ENCODE results near the gene FBXW8. TPM values are rescaled to one million over a fixed set of nuclear protein-coding genes. Genes with fewer than 3 reads are reported as not detected.

Gene FBXW8
- total RNA-seq, 1 donor from 2014 or later = 5.8 TPM

DNA sequence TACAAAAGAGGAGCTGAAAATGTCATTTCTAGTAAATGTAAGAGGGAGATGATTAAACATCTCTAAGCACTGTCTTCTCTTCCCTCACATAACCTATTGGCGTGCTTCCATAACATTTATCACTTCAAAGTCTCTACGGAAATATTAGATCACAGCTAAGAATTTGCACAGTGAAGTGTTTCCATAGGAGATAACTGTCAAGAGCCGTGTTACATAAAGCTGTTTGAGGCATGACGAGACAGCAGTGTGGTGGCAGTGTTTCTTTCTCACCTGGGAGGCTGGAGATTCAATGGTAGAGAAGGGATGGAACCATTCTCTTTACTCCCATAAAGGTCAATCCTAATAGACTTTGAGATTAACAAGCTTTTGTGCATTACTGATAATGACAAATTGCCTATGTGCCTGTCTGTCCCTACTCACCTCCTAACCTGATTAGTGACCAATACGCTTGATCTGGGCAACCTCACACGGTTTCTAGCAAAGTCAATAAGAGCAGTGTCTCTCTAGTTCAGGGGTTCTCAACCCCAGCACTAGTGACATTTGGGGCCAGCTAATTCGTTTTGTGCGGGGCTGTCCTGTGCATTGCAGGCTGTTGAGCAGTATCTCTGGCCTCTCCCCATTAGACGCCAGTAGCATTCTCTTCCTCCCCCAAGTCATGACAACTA is 35.3 kb downstream of the FBXW8 start:
- TF ChIP-seq, protein P1, sequence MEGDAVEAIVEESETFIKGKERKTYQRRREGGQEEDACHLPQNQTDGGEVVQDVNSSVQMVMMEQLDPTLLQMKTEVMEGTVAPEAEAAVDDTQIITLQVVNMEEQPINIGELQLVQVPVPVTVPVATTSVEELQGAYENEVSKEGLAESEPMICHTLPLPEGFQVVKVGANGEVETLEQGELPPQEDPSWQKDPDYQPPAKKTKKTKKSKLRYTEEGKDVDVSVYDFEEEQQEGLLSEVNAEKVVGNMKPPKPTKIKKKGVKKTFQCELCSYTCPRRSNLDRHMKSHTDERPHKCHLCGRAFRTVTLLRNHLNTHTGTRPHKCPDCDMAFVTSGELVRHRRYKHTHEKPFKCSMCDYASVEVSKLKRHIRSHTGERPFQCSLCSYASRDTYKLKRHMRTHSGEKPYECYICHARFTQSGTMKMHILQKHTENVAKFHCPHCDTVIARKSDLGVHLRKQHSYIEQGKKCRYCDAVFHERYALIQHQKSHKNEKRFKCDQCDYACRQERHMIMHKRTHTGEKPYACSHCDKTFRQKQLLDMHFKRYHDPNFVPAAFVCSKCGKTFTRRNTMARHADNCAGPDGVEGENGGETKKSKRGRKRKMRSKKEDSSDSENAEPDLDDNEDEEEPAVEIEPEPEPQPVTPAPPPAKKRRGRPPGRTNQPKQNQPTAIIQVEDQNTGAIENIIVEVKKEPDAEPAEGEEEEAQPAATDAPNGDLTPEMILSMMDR (IDR thresholded peaks at IDR 0.05; ENCODE audit: insufficient read depth, low read length, severe bottlenecking) = no peak
- peaks cover 11% of the 10 kb centered on the region for H3K36me3 ChIP-seq (ENCODE audit: control insufficient read depth, insufficient read depth, low read length)
- DNase-seq (ENCODE audit: low read depth) = no peak
- no peak for FAIRE-seq
- no peaks in the 10 kb centered on the region for H3K27me3 ChIP-seq (ENCODE audit: control insufficient read depth, insufficient read depth, low read length)
- H3K4me3 ChIP-seq (ENCODE audit: low read depth, low read length) = no peak overlapping the region

DNA sequence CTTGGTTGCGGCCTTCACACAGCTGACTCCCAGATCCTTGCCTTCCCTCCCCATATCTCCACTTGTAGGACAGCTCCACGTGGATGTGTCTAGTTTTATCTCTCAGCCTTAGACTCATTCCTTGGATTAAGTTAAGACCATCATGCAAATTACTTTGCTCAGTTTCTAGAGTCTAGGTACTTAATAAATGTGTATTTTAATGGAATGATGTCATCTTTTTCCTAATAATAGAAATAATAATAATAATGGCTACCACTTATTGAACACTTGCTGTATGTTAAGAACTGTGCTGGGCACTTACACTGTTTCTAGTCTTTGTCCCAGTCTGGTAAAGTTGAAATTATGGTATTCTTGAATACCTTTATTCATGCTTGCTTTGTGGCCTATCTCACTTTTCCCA is 37.5 kb downstream of the FBXW8 start:
- Histone ChIP-seq H3K27me3 (ENCODE audit: control insufficient read depth, insufficient read depth, low read length) (no peaks in the 10 kb centered on the region), H3K36me3 (ENCODE audit: control insufficient read depth, insufficient read depth, low read length) (peaks cover 11% of the 10 kb centered on the region), H3K4me3 (ENCODE audit: low read depth, low read length) (no peak overlapping the region)
- TF ChIP-seq, protein P1 (IDR thresholded peaks at IDR 0.05; ENCODE audit: insufficient read depth, low read length, severe bottlenecking) = no peak
- DNase-seq (ENCODE audit: low read depth) (no peak), FAIRE-seq (no peak)

DNA sequence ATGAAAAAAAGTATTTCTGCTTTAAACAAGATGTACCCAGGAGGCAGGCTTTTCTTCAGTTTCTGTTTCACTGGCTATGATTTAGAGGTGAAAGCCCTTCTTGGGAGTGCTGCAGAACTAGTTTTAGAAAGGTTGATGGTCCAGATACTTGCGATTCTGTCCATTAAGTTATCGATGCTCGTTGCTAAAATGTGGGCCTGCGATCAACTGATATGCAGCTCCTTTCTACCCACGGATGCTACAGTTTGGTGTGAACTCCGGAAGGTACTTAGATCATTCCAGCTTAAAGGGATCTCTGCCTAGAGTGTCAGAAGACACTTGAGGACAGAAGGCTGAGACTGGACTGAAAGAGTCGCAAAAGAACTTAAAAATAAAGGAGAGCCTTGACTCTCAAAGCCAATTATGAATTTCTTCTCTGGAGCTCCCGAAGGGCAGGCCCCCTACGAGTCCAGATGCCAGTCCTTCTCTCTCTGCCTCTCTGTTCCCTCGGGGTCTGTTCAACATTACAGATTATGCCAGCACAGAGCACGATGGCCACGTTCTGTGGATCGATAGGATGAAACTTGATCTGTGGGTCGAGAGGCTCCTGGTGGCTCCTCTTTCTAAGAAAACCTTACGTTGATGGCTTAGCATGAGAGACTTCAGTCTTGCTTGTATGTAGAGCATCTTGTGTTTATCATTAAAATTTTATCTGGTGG is 40.0 kb downstream of the FBXW8 start:
- no peak for FAIRE-seq
- Histone ChIP-seq H3K36me3 (ENCODE audit: control insufficient read depth, insufficient read depth, low read length) (peaks cover 7% of the 10 kb centered on the region), H3K27me3 (ENCODE audit: control insufficient read depth, insufficient read depth, low read length) (no peaks in the 10 kb centered on the region), H3K4me3 (ENCODE audit: low read depth, low read length) (no peak overlapping the region)
- no peak for DNase-seq (ENCODE audit: low read depth)
- TF ChIP-seq, protein P1 (IDR thresholded peaks at IDR 0.05; ENCODE audit: insufficient read depth, low read length, severe bottlenecking) = no peak

DNA sequence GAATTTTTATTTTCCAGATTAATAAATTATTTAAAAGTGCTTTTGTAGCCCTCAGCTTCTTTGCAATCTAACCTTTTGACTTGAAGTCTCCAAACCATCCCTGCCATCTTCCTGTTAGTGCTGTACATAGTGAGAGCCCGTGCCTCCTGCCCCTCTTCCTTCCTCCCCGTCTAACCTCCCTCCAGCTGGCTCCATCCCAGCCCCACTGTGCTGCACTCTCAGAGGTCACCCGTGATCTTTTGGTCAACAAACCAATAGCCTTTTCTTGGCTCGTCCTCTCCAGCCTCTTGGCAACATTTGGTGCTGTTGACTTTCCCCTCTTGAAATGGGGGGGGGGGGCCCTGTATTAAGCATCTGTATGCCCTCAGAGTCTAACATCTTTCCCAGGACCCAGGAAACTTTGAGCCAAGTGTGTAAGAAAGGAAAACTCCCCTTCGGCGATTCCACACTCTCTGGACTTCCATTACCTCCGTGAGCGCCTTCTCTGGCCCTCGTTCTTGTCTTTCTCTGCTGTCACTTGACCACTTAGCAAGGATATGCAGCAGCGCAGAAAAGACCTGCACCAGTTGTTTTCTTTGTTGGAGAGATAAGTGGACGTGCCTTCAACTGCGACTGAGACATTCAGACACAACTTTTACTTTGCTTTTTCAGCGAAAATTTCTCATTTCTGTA is 44.1 kb downstream of the FBXW8 start:
- DNase-seq (ENCODE audit: low read depth) (no peak), FAIRE-seq (no peak)
- no peak overlapping the region for H3K4me3 ChIP-seq (ENCODE audit: low read depth, low read length)
- H3K36me3 ChIP-seq (ENCODE audit: control insufficient read depth, insufficient read depth, low read length) = no peaks in the 10 kb centered on the region
- H3K27me3 ChIP-seq (ENCODE audit: control insufficient read depth, insufficient read depth, low read length) = no peaks in the 10 kb centered on the region
- TF ChIP-seq, protein P1 (IDR thresholded peaks at IDR 0.05; ENCODE audit: insufficient read depth, low read length, severe bottlenecking) = no peak

DNA sequence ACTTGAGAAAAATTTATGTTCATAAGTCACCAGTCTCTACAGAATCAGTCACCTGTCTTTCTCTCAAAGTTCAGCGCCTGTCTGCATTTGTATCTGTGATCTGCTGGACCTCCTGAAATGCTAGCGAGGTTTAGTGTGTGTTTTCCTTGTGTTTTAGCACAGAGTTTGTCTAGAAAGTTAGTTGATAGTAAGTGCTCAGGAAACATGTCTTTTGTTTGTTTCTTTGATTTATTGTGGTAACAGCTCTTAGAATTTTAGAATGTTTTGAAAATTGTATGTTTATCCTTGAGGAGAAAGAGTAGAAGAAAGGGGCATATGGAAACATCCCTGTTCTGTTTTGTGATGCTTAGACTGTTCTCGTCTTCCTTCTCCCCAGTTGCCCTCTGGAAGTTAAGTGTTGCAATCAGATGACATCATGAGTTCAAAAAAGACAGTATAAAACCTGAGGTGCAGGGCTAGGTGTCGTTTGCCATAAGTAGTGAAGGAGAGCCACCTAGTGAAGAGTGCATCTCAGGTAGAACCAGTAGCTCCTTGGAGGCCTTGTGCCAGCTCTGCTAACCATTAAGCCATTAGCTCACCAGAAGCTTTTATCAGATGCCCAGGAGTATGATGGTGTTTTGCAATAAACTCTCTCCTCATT is 44.8 kb downstream of the FBXW8 start:
- DNase-seq (ENCODE audit: low read depth) = peak; percentile 86
- Histone ChIP-seq H3K4me3 (ENCODE audit: low read depth, low read length) (no peak overlapping the region), H3K36me3 (ENCODE audit: control insufficient read depth, insufficient read depth, low read length) (no peaks in the 10 kb centered on the region), H3K27me3 (ENCODE audit: control insufficient read depth, insufficient read depth, low read length) (no peaks in the 10 kb centered on the region)
- FAIRE-seq = peak; percentile 52
- TF ChIP-seq, protein P1 (IDR thresholded peaks at IDR 0.05; ENCODE audit: insufficient read depth, low read length, severe bottlenecking) = peak; percentile 72

All from bronchial epithelial cell (primary cell).